Skeletal muscle cell (primary cell): ENCODE results near the gene QRICH2.
A peak's percentile ranks its signal among the peaks of the same experiment; 100 is the strongest.
"Not testable (repeated sequence)": the region's sequence is repeated elsewhere in the genome, so short reads cannot be mapped to it uniquely, and the experiment has no call there.

Experiments
- DNase-seq: peaks from one replicate; pipeline ENCODE4 v3.0.0-alpha.2; 2010; ENCODE audit warnings: low read depth
- H3K4me3 ChIP-seq: 2 replicates; pipeline ENCODE4 v1.5.1; 2011; ENCODE audit warnings: low read depth, mild to moderate bottlenecking, control low read depth, low read length, moderate library complexity

Gene QRICH2, protein sequence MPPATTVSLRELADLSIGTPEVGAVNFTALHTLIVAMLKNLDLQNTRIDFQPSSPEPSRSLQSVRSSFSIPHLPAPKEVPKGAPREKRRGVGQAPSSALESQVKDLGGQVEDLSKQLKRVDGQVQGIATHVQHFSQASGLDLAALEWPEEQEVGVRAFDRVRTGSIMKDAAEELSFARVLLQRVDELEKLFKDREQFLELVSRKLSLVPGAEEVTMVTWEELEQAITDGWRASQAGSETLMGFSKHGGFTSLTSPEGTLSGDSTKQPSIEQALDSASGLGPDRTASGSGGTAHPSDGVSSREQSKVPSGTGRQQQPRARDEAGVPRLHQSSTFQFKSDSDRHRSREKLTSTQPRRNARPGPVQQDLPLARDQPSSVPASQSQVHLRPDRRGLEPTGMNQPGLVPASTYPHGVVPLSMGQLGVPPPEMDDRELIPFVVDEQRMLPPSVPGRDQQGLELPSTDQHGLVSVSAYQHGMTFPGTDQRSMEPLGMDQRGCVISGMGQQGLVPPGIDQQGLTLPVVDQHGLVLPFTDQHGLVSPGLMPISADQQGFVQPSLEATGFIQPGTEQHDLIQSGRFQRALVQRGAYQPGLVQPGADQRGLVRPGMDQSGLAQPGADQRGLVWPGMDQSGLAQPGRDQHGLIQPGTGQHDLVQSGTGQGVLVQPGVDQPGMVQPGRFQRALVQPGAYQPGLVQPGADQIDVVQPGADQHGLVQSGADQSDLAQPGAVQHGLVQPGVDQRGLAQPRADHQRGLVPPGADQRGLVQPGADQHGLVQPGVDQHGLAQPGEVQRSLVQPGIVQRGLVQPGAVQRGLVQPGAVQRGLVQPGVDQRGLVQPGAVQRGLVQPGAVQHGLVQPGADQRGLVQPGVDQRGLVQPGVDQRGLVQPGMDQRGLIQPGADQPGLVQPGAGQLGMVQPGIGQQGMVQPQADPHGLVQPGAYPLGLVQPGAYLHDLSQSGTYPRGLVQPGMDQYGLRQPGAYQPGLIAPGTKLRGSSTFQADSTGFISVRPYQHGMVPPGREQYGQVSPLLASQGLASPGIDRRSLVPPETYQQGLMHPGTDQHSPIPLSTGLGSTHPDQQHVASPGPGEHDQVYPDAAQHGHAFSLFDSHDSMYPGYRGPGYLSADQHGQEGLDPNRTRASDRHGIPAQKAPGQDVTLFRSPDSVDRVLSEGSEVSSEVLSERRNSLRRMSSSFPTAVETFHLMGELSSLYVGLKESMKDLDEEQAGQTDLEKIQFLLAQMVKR (N-terminal part only)

DNA sequence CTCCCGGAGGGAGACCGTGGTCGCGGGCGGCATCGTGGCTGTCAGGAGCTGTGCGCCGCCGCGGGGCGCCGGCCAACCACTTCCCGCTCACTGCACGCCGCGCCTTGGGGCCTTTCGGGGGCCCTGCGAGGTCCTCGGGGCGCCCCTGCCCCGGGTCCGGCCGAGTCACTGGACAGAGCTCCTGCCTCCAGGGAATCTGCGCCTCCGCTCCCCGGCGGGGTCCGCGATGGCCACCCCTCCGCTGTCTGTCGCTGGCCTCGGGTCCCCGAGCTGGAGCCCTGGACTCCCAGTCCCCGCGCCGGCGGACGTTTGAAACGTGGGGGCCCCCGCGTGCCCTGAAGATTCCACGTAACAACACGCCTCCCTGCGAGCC lies at the start of gene QRICH2:
TSS of gene QRICH2 (minus strand) at position 311 of the 373 bp plus-strand sequence. CDS start at position 33, 278 bp downstream.
- DNase-seq = no peak
- H3K4me3 ChIP-seq = no peak within 1 kb of the TSS

DNA sequence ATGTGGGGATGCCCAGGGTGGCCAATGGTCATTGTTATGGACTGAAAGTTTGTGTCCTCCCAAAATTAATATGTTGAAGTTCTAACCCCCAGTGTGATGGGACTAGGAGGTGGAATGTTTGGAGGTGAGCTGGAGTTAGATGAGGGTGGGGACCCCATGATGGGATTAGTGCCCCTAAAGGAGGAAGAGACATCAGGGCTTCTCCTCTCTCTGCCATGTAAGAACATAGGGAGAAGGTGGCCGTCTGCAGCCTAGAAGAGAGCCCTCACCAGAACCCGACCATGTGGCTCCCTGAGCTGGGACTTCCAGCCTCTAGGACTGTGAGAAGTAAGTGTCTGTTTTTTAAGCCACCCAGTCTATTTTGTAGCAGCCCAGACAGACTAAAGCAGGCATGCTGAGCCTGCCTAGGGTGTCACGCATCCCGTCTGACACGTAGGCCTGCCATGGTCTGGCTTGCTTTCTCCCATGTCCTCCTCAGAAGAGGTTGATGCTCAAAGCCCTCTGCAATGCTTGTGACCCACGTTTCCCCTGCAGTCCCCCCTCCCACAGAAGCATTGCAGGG lies 49.6 kb upstream of the QRICH2 start:
- no peak for DNase-seq
- no peak overlapping the region for H3K4me3 ChIP-seq

DNA sequence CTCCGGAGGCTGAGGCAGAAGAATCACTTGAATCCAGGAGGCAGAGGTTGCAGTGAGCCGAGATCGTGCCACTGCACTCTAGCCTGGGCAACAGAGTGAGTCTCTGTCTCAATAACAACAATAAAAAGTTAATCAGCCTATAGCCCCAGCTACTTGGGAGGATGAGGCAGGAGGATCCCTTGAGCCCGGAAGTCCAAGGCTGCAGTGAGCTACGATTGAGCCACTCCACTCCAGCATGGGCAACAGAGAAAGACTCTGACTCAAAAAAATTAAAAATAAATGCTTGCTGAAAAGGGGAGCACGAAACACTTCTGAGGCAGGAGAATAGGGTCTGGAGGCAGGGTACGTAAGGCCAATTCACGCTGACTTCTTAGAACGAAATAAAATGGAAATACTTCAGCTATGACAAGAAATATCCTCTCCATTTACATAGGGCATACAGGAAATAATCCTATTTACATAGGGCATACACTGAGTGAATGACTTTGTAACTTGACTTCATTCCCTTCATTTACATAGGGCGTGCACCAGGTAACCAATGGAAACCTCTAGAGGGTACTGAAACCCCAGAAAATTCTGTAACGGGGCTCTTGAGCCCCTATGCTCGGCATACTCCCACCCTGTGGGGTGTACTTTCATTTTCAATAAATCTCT lies 48.9 kb upstream of the QRICH2 start:
- DNase-seq = no peak

DNA sequence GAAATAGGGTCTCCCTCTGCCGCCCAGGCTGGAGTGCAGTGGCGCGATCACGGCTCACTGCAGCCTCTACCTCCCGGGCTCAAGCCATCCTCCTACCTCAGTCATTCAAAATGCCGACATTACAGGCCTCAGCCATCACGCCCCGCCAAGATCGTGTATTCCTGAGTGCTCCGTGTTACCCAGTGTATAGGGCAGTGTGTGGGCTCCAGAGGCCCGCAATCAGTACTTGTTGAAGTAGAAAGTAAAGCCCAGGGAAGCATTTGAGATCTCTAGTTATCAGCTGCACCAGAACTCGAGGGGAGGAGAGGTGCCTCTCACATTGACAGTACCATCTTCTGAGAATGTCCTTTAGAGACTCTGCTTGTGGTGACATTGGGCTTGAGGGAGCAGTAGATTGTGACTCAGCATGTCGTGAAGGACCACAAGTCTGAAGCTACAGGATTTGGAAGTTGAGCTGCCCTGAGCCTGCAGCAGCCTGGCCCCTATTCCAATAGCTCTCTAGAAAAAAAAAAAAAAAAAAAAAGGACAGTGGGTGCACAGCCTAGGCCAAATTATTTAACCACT lies 46.8 kb upstream of the QRICH2 start:
- H3K4me3 ChIP-seq = no peak overlapping the region
- DNase-seq = no peak

More for the DNA sequence above, 48.9 kb upstream of the QRICH2 start:
- H3K4me3 ChIP-seq = no peak overlapping the region

DNA sequence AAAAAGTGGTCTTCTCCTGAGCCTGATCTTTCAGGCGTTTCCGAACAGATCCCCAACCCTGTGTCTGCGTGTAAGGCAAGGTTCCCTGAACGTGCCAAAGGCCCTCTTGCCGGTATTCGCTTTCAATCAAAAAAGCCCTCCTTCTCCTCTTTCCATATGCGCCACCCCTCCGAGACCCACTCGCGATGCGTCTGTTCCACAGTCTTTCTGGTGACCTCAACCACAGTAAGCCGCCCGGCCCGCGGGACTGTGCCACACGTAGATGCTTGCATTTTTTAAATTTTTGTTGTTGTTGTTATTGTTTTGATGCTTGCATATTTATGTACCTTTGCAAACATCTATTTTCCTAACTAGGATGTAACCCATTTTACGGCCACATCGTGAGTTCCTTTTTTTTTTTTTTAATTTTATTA lies 46.2 kb upstream of the QRICH2 start:
- no peak for DNase-seq
- H3K4me3 ChIP-seq = peak overlapping the region; percentile 83

DNA sequence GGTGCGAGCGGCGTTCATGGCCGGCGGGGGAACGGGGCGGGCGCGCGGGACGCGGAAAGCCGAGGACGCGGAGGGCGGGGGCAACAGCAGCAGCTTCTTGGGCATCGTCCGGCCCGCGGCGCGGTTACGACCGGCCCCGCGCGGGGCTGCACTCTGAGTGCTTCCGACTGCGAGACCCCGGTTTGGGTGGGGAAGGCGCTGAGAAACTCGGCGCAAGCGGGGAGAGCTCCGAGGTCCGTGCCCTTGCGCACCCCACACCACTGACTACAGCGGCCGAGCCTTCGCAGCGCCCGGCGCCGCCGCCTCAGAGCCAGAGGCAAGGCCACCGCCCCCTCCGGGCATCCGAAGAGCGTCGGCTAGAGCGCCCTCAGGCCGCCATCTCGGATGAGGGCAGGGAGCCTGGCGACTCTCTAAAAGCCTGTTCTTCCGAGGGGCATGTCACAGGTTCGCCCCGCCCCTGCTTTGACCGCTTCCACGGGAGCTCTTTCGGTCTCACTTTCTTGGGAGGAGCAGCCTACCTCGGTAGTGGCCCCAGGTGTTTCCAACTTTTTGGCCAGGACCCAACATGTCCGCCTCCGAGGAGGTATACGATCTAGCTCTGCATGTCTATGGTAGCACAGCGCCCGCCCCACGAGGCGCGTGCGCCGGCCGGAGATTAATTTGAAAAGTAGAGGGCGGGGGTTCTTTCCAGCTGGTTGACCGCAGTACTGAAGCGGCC lies 45.7 kb upstream of the QRICH2 start, which contains the start of gene PRPSAP1:
TSS of gene PRPSAP1 (minus strand) at position 318 of the 718 bp plus-strand sequence. CDS start at position 105, 213 bp downstream.
- peak; percentile 70 for DNase-seq
- H3K4me3 ChIP-seq = peak within 1 kb of the TSS; percentile 83

DNA sequence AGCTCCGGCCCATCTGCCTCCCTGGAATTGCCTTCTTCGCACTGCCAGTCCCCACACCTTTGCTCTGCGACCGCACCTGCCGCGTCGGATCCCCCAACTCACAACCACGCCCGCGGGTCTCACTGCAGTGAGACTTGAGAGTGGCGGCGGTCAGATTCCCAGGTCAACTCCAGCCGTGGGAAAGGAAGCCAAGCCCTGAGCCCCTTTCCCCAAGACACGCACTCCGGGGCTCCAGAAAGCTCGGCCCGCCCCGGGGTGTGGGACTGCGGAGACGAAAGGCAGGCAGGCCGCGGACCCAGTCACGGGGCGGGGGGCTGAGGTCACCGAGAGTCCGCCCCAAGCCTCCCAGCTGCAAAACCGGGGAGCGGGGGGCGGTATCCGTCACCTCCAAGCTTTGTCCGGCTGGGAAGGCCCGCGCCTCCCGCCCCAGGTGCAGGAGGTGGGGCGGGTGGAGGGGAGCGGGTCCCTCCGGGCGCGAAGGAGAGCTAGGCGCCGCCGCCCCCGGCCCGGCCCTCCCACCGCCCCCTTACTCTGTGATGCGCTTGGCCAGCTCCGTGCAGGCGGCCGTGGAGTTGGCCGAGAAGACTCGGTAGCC lies 45.0 kb upstream of the QRICH2 start:
- H3K4me3 ChIP-seq = peak overlapping the region; percentile 83
- no peak for DNase-seq

DNA sequence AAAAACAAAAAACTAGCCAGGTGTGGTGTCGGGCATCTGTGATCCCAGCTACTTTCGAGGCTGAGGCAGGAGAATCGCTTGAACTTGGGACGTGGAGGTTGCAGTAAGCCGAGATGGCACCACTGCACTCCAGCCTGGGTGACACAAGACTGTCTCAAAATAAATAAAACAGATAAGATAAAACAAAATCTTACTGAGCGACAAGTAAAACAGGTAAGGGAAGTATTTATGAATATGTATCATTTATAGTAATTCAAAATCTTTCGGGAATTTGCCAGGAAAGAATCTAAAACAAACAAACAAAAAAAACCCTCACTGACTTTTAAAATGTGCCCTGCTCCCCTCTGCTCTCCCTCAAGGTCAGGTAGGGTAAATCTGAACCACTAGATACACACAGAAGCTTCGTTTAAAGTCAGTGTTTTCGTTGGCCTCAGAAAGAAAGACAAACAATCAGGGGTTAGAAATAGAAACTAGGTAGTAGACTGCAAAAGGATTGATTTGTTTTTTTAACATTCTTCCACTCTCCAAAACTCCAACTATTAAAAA lies 43.5 kb upstream of the QRICH2 start:
- DNase-seq = no peak
- no peak overlapping the region for H3K4me3 ChIP-seq

DNA sequence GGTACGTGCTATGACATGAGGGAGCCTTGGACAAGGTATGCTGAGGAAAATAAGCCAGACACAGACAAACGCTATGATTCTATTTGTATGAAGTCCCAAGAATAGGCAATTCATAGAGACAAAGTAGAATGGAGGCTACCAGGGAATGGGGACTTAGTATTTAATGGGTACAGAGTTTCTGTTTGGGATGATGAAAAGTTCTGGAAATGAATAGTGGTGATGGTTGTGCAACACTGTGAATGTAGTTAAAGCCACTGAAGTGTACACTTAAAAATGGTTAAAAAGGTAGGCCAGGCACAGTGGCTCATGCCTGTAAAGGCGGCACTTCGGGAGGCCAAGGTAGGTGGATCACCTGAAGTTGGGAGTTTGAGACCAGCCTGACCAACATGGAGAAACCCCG lies 42.4 kb upstream of the QRICH2 start:
- H3K4me3 ChIP-seq = no peak overlapping the region
- DNase-seq = no peak

DNA sequence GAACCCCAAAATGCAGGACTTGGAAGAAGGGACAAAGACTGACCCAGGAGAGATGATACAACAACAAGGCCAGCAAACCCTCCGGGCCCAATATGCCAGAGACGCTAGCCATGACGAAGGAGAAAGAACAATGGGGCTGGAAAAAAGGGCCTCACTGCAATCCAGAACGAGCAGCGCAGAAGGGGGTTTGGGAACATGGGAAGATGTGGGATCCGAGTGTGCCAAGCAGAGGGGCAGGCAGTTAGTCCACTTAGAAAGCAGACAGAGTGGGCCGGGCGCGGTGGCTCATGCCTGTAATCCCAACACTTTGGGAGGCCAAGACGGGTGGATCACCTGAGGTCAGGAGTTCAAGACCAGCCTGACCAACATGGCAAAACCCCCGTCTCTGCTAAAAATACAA lies 38.9 kb upstream of the QRICH2 start:
- DNase-seq, H3K4me3 ChIP-seq: not testable (repeated sequence)

DNA sequence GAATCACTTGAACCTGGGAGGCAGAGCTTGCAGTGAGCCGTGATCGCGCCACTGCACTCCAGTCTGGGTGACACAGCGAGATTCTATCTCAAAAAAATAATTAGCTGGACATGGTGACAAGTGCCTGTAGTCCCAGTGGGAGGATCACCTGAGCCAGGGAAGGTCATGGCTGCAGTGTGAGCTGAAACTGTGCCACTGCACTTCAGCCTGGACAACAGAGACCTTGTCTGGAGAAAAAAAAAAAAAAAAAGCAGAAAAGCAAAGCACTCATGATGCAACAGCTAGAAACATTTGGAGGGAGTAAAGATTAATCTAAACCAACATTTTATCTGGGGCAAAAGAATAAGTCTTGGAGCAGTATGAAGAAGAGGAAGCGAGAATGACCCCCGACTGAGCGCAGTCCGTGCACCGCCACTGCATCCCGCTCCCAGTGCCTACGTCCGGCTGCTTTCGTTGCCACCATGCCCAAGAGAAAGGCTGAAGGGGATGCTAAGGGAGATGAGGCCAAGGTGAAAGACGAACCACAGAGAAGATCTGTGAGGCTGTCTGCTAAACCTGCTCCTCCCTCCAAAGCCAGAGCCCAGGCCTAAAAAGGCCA lies 37.4 kb upstream of the QRICH2 start:
- peak; percentile 4 for DNase-seq

DNA sequence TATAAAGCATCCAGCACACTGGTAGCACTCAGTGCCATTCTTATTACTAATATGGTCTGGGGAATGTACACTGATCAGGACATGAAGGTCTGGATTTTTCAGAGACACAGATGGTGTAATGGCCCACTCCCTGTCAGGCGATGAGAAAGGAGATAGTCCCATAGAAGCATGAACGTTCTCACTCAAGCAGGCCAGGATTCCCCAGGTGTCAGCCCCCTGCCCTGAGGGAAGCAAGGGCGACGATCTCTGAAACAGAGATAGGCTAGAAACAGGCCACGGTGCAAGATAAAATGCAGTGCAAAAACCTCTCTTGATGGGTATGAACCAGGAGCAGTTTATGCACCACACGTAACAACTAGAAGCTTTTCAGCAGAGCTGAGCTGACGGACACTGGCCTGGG lies 35.0 kb upstream of the QRICH2 start:
- H3K4me3 ChIP-seq = no peak overlapping the region
- no peak for DNase-seq

More for the DNA sequence above, 37.4 kb upstream of the QRICH2 start:
- H3K4me3 ChIP-seq = no peak overlapping the region

DNA sequence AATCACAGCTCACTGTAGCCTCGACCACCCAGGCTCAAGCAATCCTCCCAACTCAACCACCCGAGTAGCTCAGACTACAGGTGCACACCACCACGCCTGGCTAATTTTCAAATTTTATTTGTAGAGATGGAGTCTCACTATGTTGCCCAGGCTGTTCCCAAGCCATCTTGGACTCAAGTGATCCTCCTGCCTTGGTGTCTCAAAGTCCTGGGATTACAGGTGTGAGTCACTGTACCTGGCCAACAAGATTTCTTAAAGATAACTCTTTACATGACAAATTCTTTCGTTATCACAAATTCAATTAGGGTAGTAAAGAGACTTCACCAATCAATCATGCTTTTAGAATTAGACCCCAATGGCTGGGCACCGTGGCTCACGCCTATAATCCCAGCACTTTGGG lies 33.2 kb upstream of the QRICH2 start:
- DNase-seq = no peak

DNA sequence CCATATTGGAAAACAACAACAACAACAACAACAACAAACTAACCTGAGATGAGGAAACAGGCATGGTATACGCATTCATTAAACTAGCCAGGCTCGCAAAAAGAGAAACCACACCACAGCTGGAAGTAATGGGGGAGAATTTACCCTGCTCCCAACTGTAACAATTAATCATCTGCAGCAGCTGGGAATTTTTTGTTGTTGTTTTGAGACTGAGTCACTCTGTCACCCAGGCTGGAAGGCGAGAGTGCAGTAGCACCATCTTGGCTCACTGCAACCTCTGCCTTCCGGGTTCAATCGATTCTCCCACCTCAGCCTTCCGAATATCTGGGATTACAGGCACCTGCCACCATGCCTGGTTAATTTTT lies 29.3 kb upstream of the QRICH2 start:
- no peak for DNase-seq
- no peak overlapping the region for H3K4me3 ChIP-seq

More for the DNA sequence above, 33.2 kb upstream of the QRICH2 start:
- H3K4me3 ChIP-seq = no peak overlapping the region

DNA sequence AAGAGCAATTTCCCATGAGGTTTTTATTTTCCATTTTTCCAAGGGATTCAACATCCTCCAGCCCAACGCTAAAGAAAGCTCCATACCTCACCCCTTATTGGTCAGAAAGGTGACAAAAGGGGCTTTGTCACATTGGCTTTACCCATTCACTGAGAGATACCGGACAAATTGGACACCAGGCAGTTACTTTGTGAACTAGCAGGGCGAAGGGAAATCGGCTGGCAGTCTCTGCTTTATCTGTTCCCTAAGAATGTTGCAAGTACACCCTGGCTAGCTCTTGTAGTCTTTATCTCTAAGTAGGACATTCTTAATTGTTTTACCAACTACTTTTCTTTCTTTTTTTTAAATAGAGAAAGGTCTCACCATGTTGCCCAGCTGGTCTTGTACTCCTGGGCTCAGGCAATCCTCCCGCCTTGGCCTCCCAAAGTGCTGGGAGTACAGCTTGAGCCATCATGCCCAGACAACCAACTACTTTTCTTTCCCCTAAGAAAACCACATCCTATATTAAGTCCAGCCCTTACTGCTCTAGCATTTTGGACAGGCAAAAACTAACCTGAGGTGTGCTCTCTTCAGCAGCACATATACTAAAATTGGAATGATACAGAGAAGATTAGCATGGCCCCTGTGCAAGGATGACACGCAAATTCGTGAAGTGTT lies 28.8 kb upstream of the QRICH2 start:
- H3K4me3 ChIP-seq = no peak overlapping the region
- DNase-seq = no peak

DNA sequence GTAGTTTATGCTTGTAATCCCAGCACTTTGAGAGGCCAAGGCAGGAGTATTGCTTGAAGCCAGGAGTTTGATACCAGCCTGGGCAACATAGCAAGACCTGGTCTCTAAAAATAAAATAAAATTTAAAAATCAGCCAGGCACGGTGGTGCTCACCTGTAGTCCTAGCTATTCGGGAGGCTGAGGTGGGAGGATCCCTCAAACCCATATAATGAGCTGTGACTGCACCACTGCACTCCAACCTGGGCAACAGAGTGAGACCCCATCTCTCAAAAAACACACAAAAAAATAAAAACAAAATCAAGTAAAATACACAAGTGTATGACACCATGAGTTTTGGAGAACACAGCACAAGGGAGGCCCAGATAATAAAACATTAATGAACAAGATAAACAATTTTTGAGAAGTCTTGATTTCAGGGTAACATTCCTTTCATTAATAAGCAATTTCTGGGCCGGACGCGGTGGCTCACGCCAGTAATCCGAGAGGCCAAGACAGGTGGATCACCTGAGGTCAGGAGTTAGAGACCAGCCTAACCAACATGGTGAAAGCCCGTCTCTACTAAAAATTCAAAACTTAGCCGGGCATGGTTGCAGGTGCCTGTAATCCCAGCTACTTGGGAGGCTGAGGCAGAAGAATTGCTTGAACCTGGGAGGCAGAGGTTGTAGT lies 27.8 kb upstream of the QRICH2 start:
- H3K4me3 ChIP-seq = no peak overlapping the region
- no peak for DNase-seq
